B cell (primary cell): Measurements from ENCODE around the gene PIP4K2A.

ENCODE experiments used
- CTCF ChIP-seq: fragments of 200-600 bp; IDR thresholded peaks from one replicate; pipeline ENCODE4 v1.8.0; 2022; ENCODE audit warnings: antibody characterized with exemption, mild to moderate bottlenecking
- EZH2 ChIP-seq: IDR thresholded peaks from 2 replicates; pipeline ENCODE4 v1.6.1; 2012; ENCODE audit warnings: borderline replicate concordance, low read depth, mild to moderate bottlenecking, moderate library complexity, low read length; ENCODE audit not compliant: insufficient read depth, poor library complexity, severe bottlenecking

GRCh38 chr10:22754296-22754695 is 39.9 kb upstream of the PIP4K2A start:
- no peak for TF ChIP-seq CTCF
- no peak for TF ChIP-seq EZH2
